Erythroblast (primary cell): ENCODE data around the gene ATP8B1.

ENCODE experiments used
- DNase-seq, 2 experiments: peaks; one replicate each; lab custom pipeline; 2025; lab: John Stamatoyannopoulos, UW
- GATA1 ChIP-seq: IDR thresholded peaks from 2 replicates; pipeline ENCODE4 v1.6.1; 2011; ENCODE audit warnings: low read depth, mild to moderate bottlenecking, control low read depth, low read length, moderate library complexity
- POLR2A ChIP-seq: IDR thresholded peaks from 2 replicates; pipeline ENCODE4 v1.6.1; 2011; ENCODE audit warnings: mild to moderate bottlenecking, low read length

ATP8B1 gene

DNA sequence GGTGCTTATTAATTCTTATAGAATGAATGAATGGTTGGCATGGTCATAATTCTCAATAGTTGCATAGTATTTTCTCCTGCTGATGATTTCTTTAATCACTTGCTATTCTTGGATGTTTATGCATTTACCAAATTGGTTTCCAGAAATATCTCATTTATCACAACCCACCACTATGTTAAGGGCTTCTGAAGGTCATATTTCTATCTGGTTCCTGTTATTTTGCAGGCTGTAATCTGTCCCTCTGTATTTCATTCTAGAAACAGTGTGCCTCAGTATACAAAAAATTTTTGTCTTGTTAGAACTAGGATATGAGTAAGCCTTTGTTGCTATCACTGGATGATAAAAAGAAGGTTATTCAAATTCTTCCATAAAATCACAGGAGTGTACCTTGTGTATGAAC lies 6.1 kb upstream of the ATP8B1 start:
- no peak for DNase-seq
- TF ChIP-seq GATA1 = no peak
- no peak for TF ChIP-seq POLR2A

- TF ChIP-seq GATA1 (no peak), POLR2A (no peak)
- DNase-seq = no peak
Measured at GRCh38 chr18:57807336-57808117, 4.4 kb upstream of the ATP8B1 start.

DNA sequence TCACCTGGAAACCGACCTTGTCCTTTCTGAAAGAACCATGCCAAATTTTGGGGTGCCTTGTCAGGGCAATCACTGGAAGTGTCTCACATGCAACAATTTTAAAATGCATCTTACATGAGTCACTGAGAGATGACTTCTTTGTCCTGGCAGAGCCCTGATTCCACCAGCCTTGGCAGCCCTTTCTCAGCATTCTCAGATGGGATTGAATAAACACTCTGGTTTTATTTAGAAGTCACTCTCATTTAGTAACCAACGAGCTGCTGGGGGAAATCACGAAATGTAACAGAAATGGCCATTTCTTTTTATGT lies 3.8 kb upstream of the ATP8B1 start:
- DNase-seq = no peak
- TF ChIP-seq POLR2A (no peak), GATA1 (no peak)

DNA sequence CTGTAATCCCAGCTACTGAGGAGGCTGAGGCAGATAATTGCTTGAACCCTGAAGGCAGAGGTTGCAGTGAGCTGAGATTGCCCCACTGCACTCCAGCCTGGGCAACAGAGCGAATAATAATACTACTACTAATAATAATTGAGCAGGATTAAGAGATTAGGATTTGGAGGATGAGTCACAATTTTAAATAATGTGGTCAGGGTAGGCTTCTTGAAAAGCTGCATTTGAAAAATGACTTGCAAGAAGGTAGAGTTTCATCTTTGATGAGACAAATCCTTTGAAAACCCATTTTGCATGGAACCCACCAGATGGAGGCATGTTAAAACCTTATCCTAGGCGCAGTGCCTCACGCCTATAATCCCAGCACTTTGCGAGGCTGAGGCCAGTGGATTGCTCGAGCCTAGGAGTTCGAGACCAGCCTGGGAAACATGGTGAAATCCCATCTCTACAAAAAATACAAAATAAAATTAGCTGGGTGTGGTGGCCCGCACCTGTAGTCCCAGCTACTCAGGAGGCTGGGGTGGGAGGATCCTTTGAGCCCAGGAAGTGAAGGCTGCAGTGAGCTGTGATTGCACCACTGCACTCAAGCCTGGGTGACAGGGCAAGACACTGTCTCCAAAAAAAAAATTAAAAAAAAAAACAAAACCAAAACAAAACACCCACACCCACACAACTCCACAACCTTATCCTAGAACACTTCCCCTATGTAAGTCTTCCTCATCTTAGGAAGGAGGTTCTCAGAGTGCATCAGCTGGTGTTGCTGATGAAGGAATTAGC lies 3.3 kb upstream of the ATP8B1 start:
- DNase-seq = no peak

GRCh38 chr18:57805117-57805516 lies 2.0 kb upstream of the ATP8B1 start:
- no peak for DNase-seq
- TF ChIP-seq POLR2A = no peak
- no peak for TF ChIP-seq GATA1

More for the DNA sequence above, 3.3 kb upstream of the ATP8B1 start:
- TF ChIP-seq GATA1 = no peak
- TF ChIP-seq POLR2A = no peak

DNA sequence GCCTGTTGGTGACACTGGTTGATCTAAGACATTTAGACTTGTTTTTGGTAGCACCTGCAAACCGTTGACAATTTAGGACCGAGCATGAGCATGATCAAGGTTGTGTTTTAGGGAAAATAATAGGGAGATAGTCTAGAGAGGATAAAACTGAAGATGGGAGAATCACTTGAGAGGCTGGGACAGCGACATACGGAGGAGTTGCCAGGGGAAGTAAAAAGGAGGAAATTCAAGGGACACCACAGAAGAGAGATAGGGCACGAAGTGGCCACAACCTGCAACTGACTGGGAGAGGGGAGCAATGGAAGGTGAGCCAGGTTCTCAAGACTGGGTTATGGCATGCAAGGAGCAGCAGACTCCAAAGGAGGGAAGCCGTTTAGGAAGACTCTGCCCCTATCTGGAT lies 1.4 kb upstream of the ATP8B1 start:
- TF ChIP-seq POLR2A (no peak), GATA1 (no peak)
- DNase-seq = no peak

- no peak for TF ChIP-seq GATA1
- TF ChIP-seq POLR2A = no peak
- DNase-seq = no peak
Measured at GRCh38 chr18:57802213-57803102, 657 bp downstream of the ATP8B1 start.

DNA sequence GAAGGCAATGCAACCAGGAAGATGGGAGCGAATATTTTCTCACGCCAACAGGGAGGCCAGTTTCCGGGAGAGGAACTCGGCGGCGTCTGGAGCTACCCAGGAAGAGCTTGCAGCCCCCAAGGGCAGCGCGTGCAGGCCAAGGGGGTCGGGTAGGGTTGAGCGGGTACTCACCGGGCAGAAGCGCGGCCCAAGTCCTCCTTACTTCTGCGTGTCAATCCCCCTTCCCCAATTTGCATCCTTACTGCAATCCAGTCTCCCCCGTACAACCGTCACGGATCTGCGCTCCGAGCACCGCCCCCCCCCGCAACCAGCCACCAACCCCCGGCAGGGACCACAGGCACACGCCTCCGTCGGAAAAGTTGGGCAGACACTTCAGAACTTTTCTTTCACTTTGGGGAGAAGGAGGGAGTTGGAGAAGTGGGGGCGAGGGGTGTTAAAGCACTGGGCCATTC lies 1.3 kb downstream of the ATP8B1 start:
- no peak for TF ChIP-seq GATA1
- no peak for TF ChIP-seq POLR2A
- DNase-seq = no peak

GRCh38 chr18:57801325-57801724 lies 1.8 kb downstream of the ATP8B1 start:
- no peak for DNase-seq
- TF ChIP-seq POLR2A = no peak
- TF ChIP-seq GATA1 = no peak

GRCh38 chr18:57798713-57799373 lies 4.3 kb downstream of the ATP8B1 start:
- no peak for TF ChIP-seq POLR2A
- TF ChIP-seq GATA1 = no peak
- no peak for DNase-seq

DNA sequence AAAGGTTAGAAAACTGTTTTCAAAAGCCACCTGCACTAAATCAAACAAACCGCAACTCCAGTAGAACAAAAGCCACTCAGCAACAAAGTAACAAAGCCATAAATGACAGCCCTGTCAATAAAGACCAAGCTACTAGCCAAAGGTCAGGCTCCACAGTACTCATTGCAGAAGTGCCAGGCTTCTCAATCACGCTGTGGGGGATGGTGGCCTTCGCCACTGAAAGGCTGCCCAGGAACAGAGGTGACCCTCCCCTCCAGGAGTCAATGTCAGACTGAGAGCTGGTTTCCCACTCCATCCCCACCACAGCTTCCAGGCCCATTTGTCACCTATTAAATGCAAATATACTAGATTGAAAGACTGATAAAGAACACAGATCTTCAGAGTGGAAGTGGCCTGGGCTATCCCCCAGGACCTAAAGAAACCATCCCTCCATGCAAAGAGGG lies 5.9 kb downstream of the ATP8B1 start:
- TF ChIP-seq POLR2A (no peak), GATA1 (no peak)
- DNase-seq = no peak

DNA sequence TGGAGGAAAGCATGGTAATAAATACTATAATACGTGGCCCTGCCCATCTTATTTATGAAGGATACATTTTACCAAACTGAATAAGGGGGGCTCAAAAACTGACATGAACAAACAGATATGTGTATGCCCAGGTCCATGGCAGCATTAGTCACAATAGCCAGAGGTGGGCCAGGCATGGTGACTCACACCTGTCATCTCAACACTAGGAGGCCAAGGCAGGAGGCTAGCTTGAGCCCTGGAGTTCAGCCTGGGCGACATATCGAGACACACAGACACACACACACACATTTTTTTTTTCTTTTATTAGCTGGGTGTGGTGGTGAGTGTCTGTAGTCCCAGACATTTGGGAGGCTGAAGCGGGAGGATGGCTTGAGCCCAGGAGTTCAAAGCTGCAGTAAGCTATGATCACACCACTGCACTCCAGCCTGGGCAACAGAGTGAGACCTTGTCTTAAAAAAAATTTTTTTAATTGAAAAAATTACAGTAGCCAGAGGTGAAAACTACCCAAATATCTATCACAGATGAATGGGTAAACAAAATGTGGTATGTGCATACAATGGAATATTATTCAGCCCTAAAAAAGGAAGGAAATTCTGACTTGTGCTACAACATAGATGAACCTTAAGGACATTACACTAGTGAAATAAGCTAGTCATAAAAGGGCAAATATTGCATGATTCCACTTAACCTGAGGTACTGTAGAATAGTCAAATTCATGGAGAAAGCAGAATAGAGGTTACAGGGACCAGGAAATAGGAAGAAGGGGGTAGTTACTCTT lies 8.0 kb downstream of the ATP8B1 start:
- DNase-seq = no peak
- TF ChIP-seq GATA1 = no peak
- no peak for TF ChIP-seq POLR2A
